OCI-LY3 (cell line): ENCODE measurements around the gene TERB2.
"Not testable (repeated sequence)": the region's sequence is repeated elsewhere in the genome, so short reads cannot be mapped to it uniquely, and the experiment has no call there.

ENCODE experiments used
- H2AFZ ChIP-seq: fragments of 200-600, 300-600 bp; shearing (Covaris generic); 2 replicates; pipeline ENCODE4 v1.6.0; 2014; ENCODE audit warnings: antibody characterized with exemption, low read depth, low read length
- H3K27ac ChIP-seq: fragments of 200-600, 300-600 bp; sonication (generic); 2 replicates; pipeline ENCODE4 v1.5.1; 2014; ENCODE audit warnings: mild to moderate bottlenecking, low read length, moderate library complexity, mixed read lengths
- H3K27me3 ChIP-seq: fragments of 200-600, 300-600 bp; sonication (generic); 2 replicates; pipeline ENCODE4 v1.6.1; 2014; ENCODE audit warnings: low read depth, low read length, mixed read lengths
- H3K36me3 ChIP-seq: fragments of 200-600, 300-600 bp; sonication (generic); replicated peaks from 2 replicates; pipeline ENCODE3; 2014; ENCODE audit warnings: low read depth, low read length, mixed read lengths
- H3K4me1 ChIP-seq: fragments of 300-600, 200-600 bp; sonication (generic); 2 replicates; pipeline ENCODE4 v1.6.1; 2014; ENCODE audit warnings: low read length, mixed read lengths
- H3K4me2 ChIP-seq: fragments of 200-600, 300-600 bp; sonication (generic); 2 replicates; pipeline ENCODE4 v1.6.1; 2014; ENCODE audit warnings: low read length, mixed read lengths
- H3K4me3 ChIP-seq: fragments of 300-600, 200-600 bp; sonication (generic); 2 replicates; pipeline ENCODE4 v1.5.1; 2014; ENCODE audit warnings: antibody characterized with exemption, mild to moderate bottlenecking, low read length, moderate library complexity
- H3K79me2 ChIP-seq: fragments of 300-600, 200-600 bp; shearing (Covaris generic); 2 replicates; pipeline ENCODE4 v1.6.1; 2014; ENCODE audit warnings: mild to moderate bottlenecking, low read length, mixed read lengths
- H3K9ac ChIP-seq: fragments of 300-600, 200-600 bp; shearing (Covaris generic); 2 replicates; pipeline ENCODE4 v1.6.0; 2014; ENCODE audit warnings: mild to moderate bottlenecking, low read length, moderate library complexity
- H3K9me3 ChIP-seq: fragments of 200-600, 300-600 bp; shearing (Covaris generic); 2 replicates; pipeline ENCODE4 v1.6.1; 2014; ENCODE audit warnings: low read length, mixed read lengths; ENCODE audit not compliant: insufficient read depth
- H4K20me1 ChIP-seq: fragments of 200-600, 300-600 bp; sonication (generic); 2 replicates; pipeline ENCODE4 v1.6.1; 2016; ENCODE audit warnings: low read length, mixed read lengths; ENCODE audit not compliant: insufficient read depth

TERB2 gene

GRCh38 chr15:44979617-44980339, 23.3 kb downstream of the TERB2 start:
- H3K27me3 ChIP-seq, H3K4me2 ChIP-seq, H3K4me1 ChIP-seq, H3K9ac ChIP-seq, H3K9me3 ChIP-seq, H3K79me2 ChIP-seq, H4K20me1 ChIP-seq, H2AFZ ChIP-seq, H3K27ac ChIP-seq, H3K36me3 ChIP-seq, H3K4me3 ChIP-seq: not testable (repeated sequence)

- H3K9ac ChIP-seq, H3K36me3 ChIP-seq, H2AFZ ChIP-seq, H3K79me2 ChIP-seq, H3K4me2 ChIP-seq, H4K20me1 ChIP-seq, H3K27ac ChIP-seq, H3K4me1 ChIP-seq, H3K4me3 ChIP-seq, H3K27me3 ChIP-seq, H3K9me3 ChIP-seq: not testable (repeated sequence)
Observed at GRCh38 chr15:44984144-44984543, 27.7 kb downstream of the TERB2 start.

GRCh38 chr15:44986346-44987055, 30.0 kb downstream of the TERB2 start:
- not testable (repeated sequence) for H3K27me3 ChIP-seq

GRCh38 chr15:44987711-44988110, 31.2 kb downstream of the TERB2 start:
- not testable (repeated sequence) for H3K9me3 ChIP-seq, H2AFZ ChIP-seq, H3K4me1 ChIP-seq, H4K20me1 ChIP-seq, H3K36me3 ChIP-seq, H3K27me3 ChIP-seq, H3K9ac ChIP-seq, H3K27ac ChIP-seq, H3K4me3 ChIP-seq, H3K79me2 ChIP-seq, H3K4me2 ChIP-seq

More at GRCh38 chr15:44986346-44987055, 30.0 kb downstream of the TERB2 start:
- H3K9ac ChIP-seq, H3K4me2 ChIP-seq, H3K79me2 ChIP-seq, H2AFZ ChIP-seq, H3K4me3 ChIP-seq, H3K4me1 ChIP-seq, H3K36me3 ChIP-seq, H3K9me3 ChIP-seq, H4K20me1 ChIP-seq, H3K27ac ChIP-seq: not testable (repeated sequence)

GRCh38 chr15:44988184-44988869, 31.8 kb downstream of the TERB2 start:
- H2AFZ ChIP-seq, H3K27ac ChIP-seq, H3K27me3 ChIP-seq, H4K20me1 ChIP-seq, H3K4me1 ChIP-seq, H3K9ac ChIP-seq, H3K4me3 ChIP-seq, H3K9me3 ChIP-seq, H3K79me2 ChIP-seq, H3K4me2 ChIP-seq, H3K36me3 ChIP-seq: not testable (repeated sequence)

- H3K27ac ChIP-seq, H3K9ac ChIP-seq, H3K4me3 ChIP-seq: not testable (repeated sequence)
Observed at GRCh38 chr15:44988870-44989219, 32.4 kb downstream of the TERB2 start.

GRCh38 chr15:44997632-44998031, 41.1 kb downstream of the TERB2 start:
- H3K9me3 ChIP-seq, H3K4me2 ChIP-seq, H3K27ac ChIP-seq, H3K27me3 ChIP-seq, H3K79me2 ChIP-seq, H3K4me1 ChIP-seq, H4K20me1 ChIP-seq, H3K9ac ChIP-seq, H3K4me3 ChIP-seq, H2AFZ ChIP-seq, H3K36me3 ChIP-seq: not testable (repeated sequence)

More at GRCh38 chr15:44988870-44989219, 32.4 kb downstream of the TERB2 start:
- H4K20me1 ChIP-seq, H3K4me2 ChIP-seq, H2AFZ ChIP-seq, H3K4me1 ChIP-seq, H3K9me3 ChIP-seq, H3K27me3 ChIP-seq, H3K36me3 ChIP-seq, H3K79me2 ChIP-seq: not testable (repeated sequence)
